Measurements from ENCODE around the gene PKDREJ. TPM values are rescaled to one million over a fixed set of nuclear protein-coding genes. Genes with fewer than 3 reads are reported as not detected.

PKDREJ gene
- total and polyA plus RNA-seq, 2 donors: 0.05 to 0.14 TPM

- no peak for DNase-seq (ENCODE audit: extremely low spot score)
- 79% methylated on average over 11 of the region's 11 CpGs for WGBS
- H3K36me3 ChIP-seq (ENCODE audit: insufficient read depth): no peaks in the 10 kb centered on the region
- H3K4me1 ChIP-seq (ENCODE audit: insufficient read depth): no peaks in the 10 kb centered on the region
- no peak overlapping the region for H3K4me3 ChIP-seq (ENCODE audit: low read depth, low read length)
- H3K27ac ChIP-seq (ENCODE audit: low read depth): no peak overlapping the region
Measured at GRCh38 chr22:46293577-46294260, 30.6 kb upstream of the PKDREJ start.

GRCh38 chr22:46292732-46293131, 29.6 kb upstream of the PKDREJ start:
- Histone ChIP-seq H3K27ac (ENCODE audit: low read depth) (no peak overlapping the region), H3K4me1 (ENCODE audit: insufficient read depth) (no peaks in the 10 kb centered on the region), H3K4me3 (ENCODE audit: low read depth, low read length) (no peak overlapping the region), H3K36me3 (ENCODE audit: insufficient read depth) (no peaks in the 10 kb centered on the region)
- 91% methylated on average over 14 of the region's 14 CpGs for WGBS
- DNase-seq (ENCODE audit: extremely low spot score): no peak

- H3K27ac ChIP-seq (ENCODE audit: low read depth): no peak overlapping the region
Measured at GRCh38 chr22:46292173-46292572, 29.0 kb upstream of the PKDREJ start.

GRCh38 chr22:46290843-46291785, 28.0 kb upstream of the PKDREJ start:
- 96% methylated on average over 23 of the region's 23 CpGs for WGBS
- DNase-seq (ENCODE audit: extremely low spot score): no peak
- H3K27ac ChIP-seq (ENCODE audit: low read depth): no peak overlapping the region
- peaks cover 4% of the 10 kb centered on the region for H3K36me3 ChIP-seq (ENCODE audit: insufficient read depth)
- H3K4me3 ChIP-seq (ENCODE audit: low read depth, low read length): no peak overlapping the region
- no peaks in the 10 kb centered on the region for H3K4me1 ChIP-seq (ENCODE audit: insufficient read depth)

More at GRCh38 chr22:46292173-46292572, 29.0 kb upstream of the PKDREJ start:
- H3K36me3 ChIP-seq (ENCODE audit: insufficient read depth): no peaks in the 10 kb centered on the region
- no peak overlapping the region for H3K4me3 ChIP-seq (ENCODE audit: low read depth, low read length)
- no peak for DNase-seq (ENCODE audit: extremely low spot score)
- no peaks in the 10 kb centered on the region for H3K4me1 ChIP-seq (ENCODE audit: insufficient read depth)
- 92% methylated on average over 3 of the region's 3 CpGs for WGBS

DNA sequence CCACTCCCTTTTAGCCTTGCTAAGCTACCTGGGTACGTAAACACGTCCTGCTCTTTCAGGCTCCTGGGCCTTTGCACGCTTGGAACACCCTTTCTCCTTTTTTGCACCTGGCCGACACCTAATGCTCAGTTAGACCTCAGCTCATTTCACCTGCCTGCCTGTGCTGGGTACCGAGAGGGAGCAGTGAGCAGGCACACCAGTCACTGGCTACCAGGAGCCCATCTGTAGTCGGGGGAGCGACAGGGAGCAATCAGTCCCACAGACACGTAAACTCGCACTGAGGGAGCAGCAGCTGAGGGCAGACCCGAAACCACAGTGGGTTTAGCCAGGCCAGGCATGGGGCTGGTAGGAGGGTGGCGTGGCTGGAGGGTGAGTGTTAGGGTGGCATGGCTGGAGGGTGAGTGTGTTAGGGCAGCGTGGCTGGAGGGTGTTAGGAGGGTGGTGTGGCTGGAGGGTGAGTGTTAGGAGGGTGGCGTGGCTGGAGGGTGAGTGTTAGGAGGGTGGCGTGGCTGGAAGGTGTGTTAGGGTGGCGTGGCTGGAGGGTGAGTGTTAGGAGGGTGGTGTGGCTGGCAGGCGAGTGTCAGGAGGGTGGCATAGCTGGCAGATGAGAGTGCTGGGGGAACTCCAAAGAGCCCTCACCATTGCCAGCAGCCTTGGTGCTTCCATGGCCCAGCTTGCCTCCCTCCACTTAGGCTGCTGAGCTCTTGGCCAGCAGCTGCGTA, 27.1 kb upstream of the PKDREJ start:
- WGBS: 97% methylated on average over 17 of the region's 17 CpGs
- DNase-seq (ENCODE audit: extremely low spot score): no peak
- H3K27ac ChIP-seq (ENCODE audit: low read depth): no peak overlapping the region
- H3K36me3 ChIP-seq (ENCODE audit: insufficient read depth): peaks cover 4% of the 10 kb centered on the region
- H3K4me3 ChIP-seq (ENCODE audit: low read depth, low read length): no peak overlapping the region
- no peaks in the 10 kb centered on the region for H3K4me1 ChIP-seq (ENCODE audit: insufficient read depth)

- H3K4me1 ChIP-seq (ENCODE audit: insufficient read depth): no peaks in the 10 kb centered on the region
- H3K4me3 ChIP-seq (ENCODE audit: low read depth, low read length): no peak overlapping the region
- H3K27ac ChIP-seq (ENCODE audit: low read depth): no peak overlapping the region
- WGBS: 89% methylated on average over 33 of the region's 33 CpGs
- no peak for DNase-seq (ENCODE audit: extremely low spot score)
- H3K36me3 ChIP-seq (ENCODE audit: insufficient read depth): peaks cover 4% of the 10 kb centered on the region
Measured at GRCh38 chr22:46289244-46289891, 26.2 kb upstream of the PKDREJ start.

DNA sequence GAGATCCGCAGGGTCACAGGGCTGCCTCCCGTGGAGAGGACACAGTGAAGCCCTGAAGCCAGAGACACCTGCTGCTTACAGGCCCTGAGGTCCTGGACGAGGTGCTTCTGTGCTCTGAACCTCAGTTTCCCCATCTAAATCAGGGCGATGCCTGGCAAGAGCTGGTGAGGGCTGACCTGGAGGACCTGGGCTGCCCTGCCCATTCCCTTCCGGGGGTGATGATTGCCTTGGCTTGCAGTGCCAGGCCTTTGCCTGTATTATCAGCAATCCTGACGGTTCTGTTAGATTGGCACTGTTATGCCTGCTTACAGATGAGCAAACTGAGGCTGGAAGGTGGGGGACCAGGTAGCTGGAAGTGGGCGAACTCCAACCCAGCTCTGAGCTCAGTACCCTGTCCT, 25.7 kb upstream of the PKDREJ start:
- Histone ChIP-seq H3K4me3 (ENCODE audit: low read depth, low read length) (no peak overlapping the region), H3K36me3 (ENCODE audit: insufficient read depth) (peaks cover 4% of the 10 kb centered on the region), H3K27ac (ENCODE audit: low read depth) (no peak overlapping the region), H3K4me1 (ENCODE audit: insufficient read depth) (no peaks in the 10 kb centered on the region)
- WGBS: 89% methylated on average over 7 of the region's 7 CpGs
- no peak for DNase-seq (ENCODE audit: extremely low spot score)

GRCh38 chr22:46287873-46288751, 25.0 kb upstream of the PKDREJ start:
- Histone ChIP-seq H3K4me1 (ENCODE audit: insufficient read depth) (no peaks in the 10 kb centered on the region), H3K27ac (ENCODE audit: low read depth) (no peak overlapping the region), H3K4me3 (ENCODE audit: low read depth, low read length) (no peak overlapping the region), H3K36me3 (ENCODE audit: insufficient read depth) (peaks cover 4% of the 10 kb centered on the region)
- DNase-seq (ENCODE audit: extremely low spot score): no peak
- WGBS: 75% methylated on average over 24 of the region's 24 CpGs

- DNase-seq (ENCODE audit: extremely low spot score): no peak
- Histone ChIP-seq H3K4me3 (ENCODE audit: low read depth, low read length) (no peak overlapping the region), H3K36me3 (ENCODE audit: insufficient read depth) (peaks cover 5% of the 10 kb centered on the region), H3K27ac (ENCODE audit: low read depth) (no peak overlapping the region), H3K4me1 (ENCODE audit: insufficient read depth) (no peaks in the 10 kb centered on the region)
- 91% methylated on average over 15 of the region's 15 CpGs for WGBS
Measured at GRCh38 chr22:46286941-46287872, 24.1 kb upstream of the PKDREJ start.

- DNase-seq (ENCODE audit: extremely low spot score): no peak
- Histone ChIP-seq H3K27ac (ENCODE audit: low read depth) (no peak overlapping the region), H3K4me1 (ENCODE audit: insufficient read depth) (no peaks in the 10 kb centered on the region), H3K4me3 (ENCODE audit: low read depth, low read length) (no peak overlapping the region), H3K36me3 (ENCODE audit: insufficient read depth) (peaks cover 6% of the 10 kb centered on the region)
- WGBS: 89% methylated on average over 3 of the region's 3 CpGs
Measured at GRCh38 chr22:46286006-46286405, 22.9 kb upstream of the PKDREJ start.

GRCh38 chr22:46281866-46282678, 18.9 kb upstream of the PKDREJ start:
- H3K27ac ChIP-seq (ENCODE audit: low read depth): no peak overlapping the region
- no peak for DNase-seq (ENCODE audit: extremely low spot score)
- no peaks in the 10 kb centered on the region for H3K4me1 ChIP-seq (ENCODE audit: insufficient read depth)
- H3K4me3 ChIP-seq (ENCODE audit: low read depth, low read length): no peak overlapping the region
- WGBS: 95% methylated on average over 13 of the region's 13 CpGs
- peaks cover 8% of the 10 kb centered on the region for H3K36me3 ChIP-seq (ENCODE audit: insufficient read depth)
